HG02885 (cell line): ENCODE measurements around the gene TUBB1.
A peak's percentile ranks its signal among the peaks of the same experiment; 100 is the strongest.
"Not testable (repeated sequence)": the region's sequence is repeated elsewhere in the genome, so short reads cannot be mapped to it uniquely, and the experiment has no call there.

Experiments
- ATAC-seq: cut with Tn5 transposase; IDR thresholded peaks from one replicate; pipeline ENCODE4 v1.9.1; 2021; ENCODE audit warnings: mild to moderate bottlenecking; ENCODE audit not compliant: unreplicated experiment, poor library complexity

TUBB1 gene

DNA sequence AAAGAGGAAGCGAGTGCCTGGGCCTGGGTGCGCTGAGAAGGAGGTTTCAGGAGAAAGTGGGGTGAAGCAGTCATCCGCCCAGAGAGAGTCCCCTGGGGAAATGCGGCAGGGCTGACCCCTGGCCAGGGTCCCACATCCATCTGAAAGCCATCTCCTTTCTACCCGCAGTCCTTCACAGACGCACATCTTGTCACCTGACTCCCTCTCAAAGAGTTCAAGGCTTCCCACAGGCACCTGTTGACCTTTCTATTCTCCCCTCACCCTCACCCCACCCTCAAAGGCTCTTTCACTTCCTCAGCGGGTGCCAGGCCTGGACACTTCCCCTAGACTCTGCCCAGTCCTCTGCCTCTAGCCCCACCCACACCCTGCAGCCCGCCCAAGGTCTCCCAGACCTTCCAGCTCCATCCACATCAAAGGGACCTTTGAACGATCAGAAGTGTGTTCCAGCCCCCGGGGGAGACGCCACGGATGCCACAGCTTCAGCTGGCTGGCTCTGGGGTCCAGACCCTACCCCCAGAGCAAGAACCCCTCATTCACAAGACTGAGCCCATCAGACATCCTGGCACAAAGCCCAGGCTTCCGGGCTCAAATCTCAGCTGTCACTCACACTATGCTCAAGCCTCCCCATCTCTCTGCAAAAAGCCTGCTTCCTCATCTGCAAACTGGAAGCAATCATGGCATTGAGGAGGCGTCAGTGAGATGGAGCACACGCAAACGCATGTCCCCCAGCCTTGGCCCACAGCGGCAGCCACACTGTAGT, 14.3 kb upstream of the TUBB1 start:
- ATAC-seq, result peak; percentile 56

- ATAC-seq, result no peak
Measured at GRCh38 chr20:59005523-59006166, 13.6 kb upstream of the TUBB1 start.

GRCh38 chr20:59006167-59006863, 12.9 kb upstream of the TUBB1 start:
- no peak for ATAC-seq

- ATAC-seq, result peak; percentile 39
Measured at GRCh38 chr20:59006864-59007664, 12.2 kb upstream of the TUBB1 start, which contains the start of gene CTSZ. Gene CTSZ (minus strand): TSS chr20:59007254. CDS start chr20:59007128, 126 bp downstream.

- ATAC-seq, result peak; percentile 43
Measured at GRCh38 chr20:59007665-59008511, 11.3 kb upstream of the TUBB1 start.

- no peak for ATAC-seq
Measured at GRCh38 chr20:59008715-59009336, 10.4 kb upstream of the TUBB1 start.

GRCh38 chr20:59010321-59010994, 8.8 kb upstream of the TUBB1 start:
- no peak for ATAC-seq

DNA sequence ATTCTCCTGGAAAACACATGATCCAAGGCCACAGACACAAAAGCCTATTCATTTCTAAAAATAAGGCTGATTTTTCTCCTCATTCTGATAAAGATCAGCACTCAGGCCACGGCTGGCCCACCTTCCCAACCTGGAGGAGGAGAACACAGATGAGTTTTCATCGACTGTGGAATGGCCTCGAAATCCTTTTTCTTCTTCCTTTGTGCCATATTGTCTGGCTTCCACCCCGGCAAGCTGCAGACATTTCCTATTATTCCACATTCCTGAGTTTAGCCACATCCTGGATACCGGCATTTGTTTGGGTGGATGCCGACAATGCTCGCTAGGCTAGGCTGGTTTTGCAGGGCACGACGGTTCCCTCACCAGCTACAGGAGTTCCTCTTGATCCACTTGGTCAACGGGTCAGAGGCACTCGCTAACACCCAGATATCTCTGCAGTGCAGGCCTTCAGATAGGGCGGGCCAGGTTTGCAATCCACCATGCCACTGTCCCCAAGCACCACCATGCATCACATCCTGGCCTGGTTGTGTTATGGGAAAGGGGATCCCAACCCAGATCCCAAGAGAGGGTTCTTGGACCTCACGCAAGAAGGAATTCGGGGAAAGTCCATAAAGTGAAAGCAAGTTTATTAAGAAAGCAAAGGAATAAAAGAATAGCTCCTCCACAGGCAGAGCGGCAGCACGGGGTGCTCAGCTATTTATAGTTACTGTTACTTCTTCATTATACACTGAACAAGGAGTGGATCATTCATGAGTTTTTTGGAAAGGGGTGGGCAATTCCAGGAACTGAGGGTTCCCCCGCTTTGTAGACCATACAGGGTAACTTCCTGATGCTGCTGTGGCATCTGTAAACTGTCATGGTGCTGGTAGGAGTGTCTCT, 8.0 kb upstream of the TUBB1 start:
- ATAC-seq, result no peak

DNA sequence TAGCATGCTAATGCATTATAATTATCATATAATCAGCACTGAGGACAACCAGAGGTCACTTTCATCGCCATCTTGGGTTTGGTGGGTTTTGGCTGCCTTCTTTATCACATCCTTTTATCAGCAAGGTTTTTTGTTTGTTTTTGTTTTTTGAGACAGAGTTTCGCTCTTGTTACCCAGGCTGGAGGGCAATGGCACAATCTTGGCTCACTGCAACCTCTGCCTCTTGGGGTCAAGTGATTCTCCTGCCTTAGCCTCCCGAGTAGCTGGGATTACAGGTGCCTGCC, 7.4 kb upstream of the TUBB1 start:
- ATAC-seq, result not testable (repeated sequence)

- ATAC-seq, result no peak
Measured at GRCh38 chr20:59013031-59013951, 5.9 kb upstream of the TUBB1 start.

- ATAC-seq, result no peak
Measured at GRCh38 chr20:59013959-59014608, 5.1 kb upstream of the TUBB1 start.

DNA sequence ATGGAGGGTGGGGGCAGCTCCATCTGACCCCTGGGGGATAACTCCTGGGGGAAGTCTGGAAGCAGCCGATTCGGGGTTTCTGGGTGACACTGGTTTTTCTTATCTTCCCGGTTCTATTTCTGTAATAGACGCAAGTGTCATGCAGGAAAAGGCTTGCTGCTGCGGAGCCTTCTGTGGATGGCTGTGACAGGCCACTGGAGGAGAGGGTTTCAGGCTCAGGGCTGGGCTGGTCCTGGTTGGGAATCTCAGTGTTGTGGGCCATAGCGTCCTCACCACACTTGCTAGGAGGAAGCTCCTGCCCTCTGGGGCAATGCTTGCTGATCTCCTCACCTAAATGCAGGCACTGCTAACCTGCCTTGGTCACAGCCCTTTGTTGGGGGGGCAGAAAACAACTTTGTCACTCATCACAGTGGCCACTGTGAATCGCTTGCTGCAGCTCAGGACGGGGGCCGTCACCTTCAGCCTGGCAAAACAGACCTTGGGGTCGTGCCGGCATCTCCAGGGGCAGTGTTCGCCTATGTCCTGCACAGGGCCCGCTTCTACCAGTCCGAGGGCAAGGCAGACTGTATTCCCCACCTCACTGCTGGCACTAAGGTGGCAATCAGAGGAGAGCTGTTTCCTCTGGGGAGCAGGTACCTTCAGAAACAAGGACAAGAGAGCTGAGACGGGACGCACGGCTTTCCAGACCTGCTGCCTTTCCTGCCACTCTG, 4.4 kb upstream of the TUBB1 start:
- ATAC-seq, result no peak

DNA sequence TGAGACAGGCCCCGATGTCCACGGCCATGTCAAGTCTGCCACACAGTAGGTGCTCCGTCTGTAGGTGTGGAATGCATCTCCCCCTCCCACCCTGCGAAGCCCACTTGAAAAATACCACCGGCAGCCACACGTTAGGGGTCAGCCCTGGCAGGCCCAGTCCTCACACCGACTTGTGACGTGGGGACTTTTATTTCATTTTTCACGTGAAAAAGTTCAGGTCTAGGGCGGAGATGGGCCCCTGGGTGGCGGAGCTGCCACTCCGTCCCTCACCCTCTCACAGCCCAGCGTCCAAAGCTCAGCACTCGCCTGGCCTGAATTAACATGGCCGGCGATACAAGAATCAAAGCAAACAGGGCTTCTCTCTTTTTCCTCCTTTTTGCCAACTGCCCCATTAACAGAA, 3.8 kb upstream of the TUBB1 start:
- no peak for ATAC-seq

GRCh38 chr20:59015812-59016711, 3.2 kb upstream of the TUBB1 start:
- no peak for ATAC-seq
